Duodenal mucosa (tissue), 2 donors: Measurements from ENCODE around the gene CTU1.

ENCODE experiments used
- H3K27ac ChIP-seq: one replicate; pipeline ENCODE4 v1.7.0; 2013; ENCODE audit warnings: low read depth, low read length
- H3K27me3 ChIP-seq, 2 donors: one replicate each; pipeline ENCODE4 v1.7.0; 2013; ENCODE audit warnings: low read length in 2 of 2, control low read depth in 1 of 2; ENCODE audit not compliant: insufficient read depth in 2 of 2, control insufficient read depth in 1 of 2
- H3K36me3 ChIP-seq, 2 donors: one replicate each; pipeline ENCODE4 v1.7.0; 2013; ENCODE audit warnings: low read length in 2 of 2, control low read depth in 1 of 2; ENCODE audit not compliant: insufficient read depth in 2 of 2, control insufficient read depth in 1 of 2
- H3K4me1 ChIP-seq, 2 donors: one replicate each; pipeline ENCODE4 v1.7.0; 2013; ENCODE audit warnings: low read length in 2 of 2, control low read depth in 1 of 2; ENCODE audit not compliant: insufficient read depth in 2 of 2, control insufficient read depth in 1 of 2
- H3K4me3 ChIP-seq, 2 donors: one replicate each; pipeline ENCODE4 v1.7.0; 2013; ENCODE audit warnings: low read length in 2 of 2, low read depth in 1 of 2
- H3K9ac ChIP-seq, 2 donors: one replicate each; pipeline ENCODE4 v1.7.0; 2013; ENCODE audit warnings: low read length in 2 of 2, low read depth in 1 of 2
- H3K9me3 ChIP-seq, 2 donors: one replicate each; pipeline ENCODE4 v1.7.0; 2013; ENCODE audit warnings: low read length in 2 of 2, control low read depth in 1 of 2; ENCODE audit not compliant: control insufficient read depth in 1 of 2

Gene CTU1

GRCh38 chr19:51055866-51056265, 52.3 kb downstream of the CTU1 start:
- Histone ChIP-seq H3K36me3 (no peaks in the 10 kb centered on the region), H3K9me3 (no peaks in the 10 kb centered on the region), H3K27ac (no peak overlapping the region), H3K9ac (no peak overlapping the region), H3K4me3 (no peak overlapping the region), H3K27me3 (no peaks in the 10 kb centered on the region), H3K4me1 (no peaks in the 10 kb centered on the region)
